GM21381 (cell line): ENCODE data around the gene FAM184A.
A peak's percentile ranks its signal among the peaks of the same experiment; 100 is the strongest.
"Not testable (repeated sequence)": the region's sequence is repeated elsewhere in the genome, so short reads cannot be mapped to it uniquely, and the experiment has no call there.

Experiments
- ATAC-seq: cut with Tn5 transposase; IDR thresholded peaks from one replicate; pipeline ENCODE4 v1.9.1; 2021; ENCODE audit warnings: mild to moderate bottlenecking, moderate library complexity; ENCODE audit not compliant: unreplicated experiment

Gene FAM184A

GRCh38 chr6:119020597-119021561 lies 57.6 kb downstream of the FAM184A start:
- peak; percentile 52 for ATAC-seq

GRCh38 chr6:119015165-119015564 lies 63.3 kb downstream of the FAM184A start:
- ATAC-seq, result not testable (repeated sequence)

- ATAC-seq, result no peak
Observed at GRCh38 chr6:119012521-119012920, 65.9 kb downstream of the FAM184A start.

GRCh38 chr6:119009266-119009665 lies 69.2 kb downstream of the FAM184A start:
- ATAC-seq, result not testable (repeated sequence)

- ATAC-seq, result no peak
Observed at GRCh38 chr6:119006974-119007373, 71.5 kb downstream of the FAM184A start.

- ATAC-seq, result no peak
Observed at GRCh38 chr6:119002069-119002468, 76.4 kb downstream of the FAM184A start.

GRCh38 chr6:118999494-119000040 lies 78.9 kb downstream of the FAM184A start:
- ATAC-seq, result no peak

- not testable (repeated sequence) for ATAC-seq
Observed at GRCh38 chr6:118997426-118997825, 81.0 kb downstream of the FAM184A start.

GRCh38 chr6:118996289-118996820 lies 82.1 kb downstream of the FAM184A start:
- ATAC-seq, result no peak

- no peak for ATAC-seq
Observed at GRCh38 chr6:118993803-118994251, 84.6 kb downstream of the FAM184A start.

- no peak for ATAC-seq
Observed at GRCh38 chr6:118993358-118993757, 85.1 kb downstream of the FAM184A start.

GRCh38 chr6:118992186-118992795 lies 86.2 kb downstream of the FAM184A start:
- no peak for ATAC-seq

- ATAC-seq, result no peak
Observed at GRCh38 chr6:118986312-118986711, 92.2 kb downstream of the FAM184A start.

- no peak for ATAC-seq
Observed at GRCh38 chr6:118985123-118985830, 93.2 kb downstream of the FAM184A start.

- no peak for ATAC-seq
Observed at GRCh38 chr6:118984342-118984741, 94.1 kb downstream of the FAM184A start.

GRCh38 chr6:118982575-118982911 lies 95.9 kb downstream of the FAM184A start:
- no peak for ATAC-seq

- no peak for ATAC-seq
Observed at GRCh38 chr6:118981884-118982574, 96.4 kb downstream of the FAM184A start.

- ATAC-seq, result no peak
Observed at GRCh38 chr6:118980063-118980462, 98.4 kb downstream of the FAM184A start.

GRCh38 chr6:118974790-118975189 lies 103.7 kb downstream of the FAM184A start:
- no peak for ATAC-seq

- no peak for ATAC-seq
Observed at GRCh38 chr6:118971682-118972081, 106.8 kb downstream of the FAM184A start.
